Epidermal melanocyte (primary cell): ENCODE data around the gene CAMKK2.
A peak's percentile ranks its signal among the peaks of the same experiment; 100 is the strongest.
"Not testable (repeated sequence)": the region's sequence is repeated elsewhere in the genome, so short reads cannot be mapped to it uniquely, and the experiment has no call there.

ENCODE experiments used
- DNase-seq: peaks from one replicate; pipeline ENCODE4 v3.0.0; 2011; ENCODE audit warnings: low spot score; ENCODE audit not compliant: insufficient read length

The CAMKK2 gene

GRCh38 chr12:121246893-121247557 is 49.5 kb downstream of the CAMKK2 start:
- DNase-seq: no peak

GRCh38 chr12:121245951-121246350 is 50.6 kb downstream of the CAMKK2 start:
- no peak for DNase-seq

GRCh38 chr12:121245031-121245430 is 51.5 kb downstream of the CAMKK2 start:
- DNase-seq: no peak

GRCh38 chr12:121241156-121241970 is 55.1 kb downstream of the CAMKK2 start:
- no peak for DNase-seq

GRCh38 chr12:121240484-121241101 is 55.9 kb downstream of the CAMKK2 start:
- DNase-seq: no peak

GRCh38 chr12:121240062-121240420 is 56.5 kb downstream of the CAMKK2 start:
- no peak for DNase-seq

GRCh38 chr12:121239351-121240061 is 57.0 kb downstream of the CAMKK2 start:
- no peak for DNase-seq

- no peak for DNase-seq
Measured at GRCh38 chr12:121238604-121239350, 57.7 kb downstream of the CAMKK2 start.

- no peak for DNase-seq
Measured at GRCh38 chr12:121238086-121238485, 58.4 kb downstream of the CAMKK2 start.

- no peak for DNase-seq
Measured at GRCh38 chr12:121237415-121237814, 59.1 kb downstream of the CAMKK2 start.

GRCh38 chr12:121236776-121237175 is 59.7 kb downstream of the CAMKK2 start:
- no peak for DNase-seq

GRCh38 chr12:121233628-121234020 is 62.9 kb downstream of the CAMKK2 start:
- DNase-seq: no peak

GRCh38 chr12:121232977-121233627 is 63.4 kb downstream of the CAMKK2 start:
- DNase-seq: no peak

- no peak for DNase-seq
Measured at GRCh38 chr12:121232163-121232562, 64.3 kb downstream of the CAMKK2 start.

GRCh38 chr12:121230538-121230907 is 66.0 kb downstream of the CAMKK2 start:
- no peak for DNase-seq

GRCh38 chr12:121229826-121230537 is 66.5 kb downstream of the CAMKK2 start:
- DNase-seq: peak; percentile 90

- DNase-seq: no peak
Measured at GRCh38 chr12:121228919-121229665, 67.4 kb downstream of the CAMKK2 start.

- DNase-seq: no peak
Measured at GRCh38 chr12:121227294-121227693, 69.2 kb downstream of the CAMKK2 start.

- DNase-seq: not testable (repeated sequence)
Measured at GRCh38 chr12:121226871-121227270, 69.6 kb downstream of the CAMKK2 start.
